ENCODE results near the gene BRAF.
"Not testable (repeated sequence)": the region's sequence is repeated elsewhere in the genome, so short reads cannot be mapped to it uniquely, and the experiment has no call there.

BRAF gene

GRCh38 chr7:140918236-140918635 is 6.5 kb downstream of the BRAF start:
- no peak for DNase-seq (ENCODE audit: low read depth, low spot score)

GRCh38 chr7:140917258-140917657 is 7.5 kb downstream of the BRAF start:
- no peak for DNase-seq (ENCODE audit: low read depth, low spot score)

- DNase-seq (ENCODE audit: low read depth, low spot score), result no peak
These were observed 8.7 kb downstream of the BRAF start for GRCh38 chr7:140915935-140916555.

DNA sequence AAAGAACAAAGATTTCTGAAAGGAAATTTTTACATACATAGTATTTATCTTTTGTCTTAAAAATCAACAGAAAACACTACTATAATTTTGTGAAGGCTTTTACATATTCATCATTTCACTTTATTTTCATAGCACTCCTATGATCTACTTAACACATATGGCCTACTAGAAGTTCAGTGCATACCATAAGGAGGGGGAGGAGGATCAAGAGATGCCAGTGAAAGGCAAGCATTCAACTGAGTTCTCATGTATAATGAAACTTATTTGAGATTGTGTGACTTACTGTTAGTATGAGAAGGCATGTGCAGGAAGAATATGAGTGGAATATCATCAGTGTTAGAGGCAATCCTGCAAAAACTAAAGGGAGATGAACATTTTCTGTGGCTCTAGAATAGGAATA is 10.6 kb downstream of the BRAF start:
- DNase-seq (ENCODE audit: low read depth, low spot score), result no peak

GRCh38 chr7:140913596-140913928 is 11.2 kb downstream of the BRAF start:
- DNase-seq (ENCODE audit: low read depth, low spot score), result not testable (repeated sequence)

DNA sequence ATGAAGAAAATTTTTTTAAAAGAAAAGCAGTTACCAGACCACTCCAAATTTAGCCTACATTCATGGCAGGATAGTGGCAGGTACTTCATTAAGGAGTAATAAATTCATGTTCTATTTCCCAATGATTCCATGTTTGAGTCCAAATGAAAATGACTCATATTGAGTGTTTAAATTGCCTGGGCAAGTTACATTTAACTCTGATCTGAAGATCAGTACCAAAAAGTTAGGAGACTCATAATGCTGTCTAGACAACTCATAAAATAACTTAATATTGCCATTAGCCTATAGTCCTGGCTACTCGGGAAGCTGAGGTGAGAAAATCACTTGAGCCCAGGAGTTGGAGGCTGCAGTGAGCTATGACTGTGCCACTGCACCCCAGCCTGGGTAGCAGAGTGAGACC is 13.0 kb downstream of the BRAF start:
- DNase-seq (ENCODE audit: low read depth, low spot score), result no peak

GRCh38 chr7:140909476-140910161 is 15.1 kb downstream of the BRAF start:
- DNase-seq (ENCODE audit: low read depth, low spot score), result no peak

GRCh38 chr7:140908361-140908760 is 16.4 kb downstream of the BRAF start:
- no peak for DNase-seq (ENCODE audit: low read depth, low spot score)

- DNase-seq (ENCODE audit: low read depth, low spot score), result no peak
These were observed 20.8 kb downstream of the BRAF start for GRCh38 chr7:140903741-140904480.

GRCh38 chr7:140902303-140902953 is 22.3 kb downstream of the BRAF start:
- DNase-seq (ENCODE audit: low read depth, low spot score), result no peak

- no peak for DNase-seq (ENCODE audit: low read depth, low spot score)
These were observed 22.8 kb downstream of the BRAF start for GRCh38 chr7:140901941-140902302.

GRCh38 chr7:140899883-140900282 is 24.8 kb downstream of the BRAF start:
- no peak for DNase-seq (ENCODE audit: low read depth, low spot score)

DNA sequence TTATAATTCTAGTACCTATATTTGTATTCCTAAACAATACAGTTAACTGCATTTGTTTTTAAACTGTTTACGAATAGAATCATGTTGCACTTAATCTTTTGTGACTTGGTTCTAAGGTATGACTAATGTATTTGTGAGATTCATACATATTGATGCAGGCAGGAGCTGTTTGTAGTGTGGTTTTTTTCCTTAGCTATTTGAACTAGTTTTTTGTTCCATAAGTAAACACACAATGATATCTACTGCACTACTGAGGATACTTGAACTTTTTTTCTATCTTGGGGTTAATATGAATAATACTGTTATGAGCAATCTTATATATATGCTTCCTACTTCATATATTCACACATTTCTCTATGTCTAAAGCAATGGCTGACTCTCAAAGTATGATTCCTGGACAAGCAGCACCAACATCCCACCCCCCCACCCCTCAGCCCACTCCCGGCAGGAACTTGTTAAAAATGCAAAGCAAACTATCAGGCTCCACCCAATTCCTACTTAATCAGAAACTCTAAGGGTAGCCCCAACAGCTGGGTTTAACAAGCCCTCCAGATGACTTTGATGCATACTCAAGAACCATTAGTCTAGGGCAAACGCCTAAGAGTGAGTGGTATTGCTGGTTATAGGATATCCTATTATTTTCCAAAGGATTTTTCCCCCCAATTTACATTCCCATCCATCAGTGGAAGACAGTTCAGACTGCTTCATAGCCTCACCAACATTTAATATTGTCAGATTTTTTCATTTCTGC is 25.8 kb downstream of the BRAF start:
- no peak for DNase-seq (ENCODE audit: low read depth, low spot score)

DNA sequence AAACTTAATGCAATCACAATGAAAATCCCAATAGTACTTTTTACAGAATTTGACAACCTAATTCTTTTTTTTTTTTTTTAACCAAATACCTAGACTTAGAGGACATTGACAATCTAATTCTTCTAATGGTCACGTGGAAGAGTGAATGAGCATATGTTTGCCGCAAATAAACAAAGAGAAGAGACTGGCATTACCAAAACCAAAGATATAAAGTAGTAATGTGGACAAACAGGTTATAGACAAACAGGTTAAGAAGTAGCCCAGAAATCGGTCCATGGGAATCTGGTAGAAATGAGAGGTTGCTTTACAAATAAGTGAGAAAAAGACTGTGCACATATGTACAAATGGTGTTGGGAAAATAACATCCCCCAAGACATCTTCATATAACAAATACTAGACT is 27.7 kb downstream of the BRAF start:
- no peak for DNase-seq (ENCODE audit: low read depth, low spot score)

GRCh38 chr7:140889645-140890044 is 35.1 kb downstream of the BRAF start:
- no peak for DNase-seq (ENCODE audit: low read depth, low spot score)

- DNase-seq (ENCODE audit: low read depth, low spot score), result no peak
These were observed 35.6 kb downstream of the BRAF start for GRCh38 chr7:140889150-140889549.

GRCh38 chr7:140888087-140888486 is 36.6 kb downstream of the BRAF start:
- DNase-seq (ENCODE audit: low read depth, low spot score), result no peak

GRCh38 chr7:140885735-140886334 is 38.9 kb downstream of the BRAF start:
- DNase-seq (ENCODE audit: low read depth, low spot score), result no peak

DNA sequence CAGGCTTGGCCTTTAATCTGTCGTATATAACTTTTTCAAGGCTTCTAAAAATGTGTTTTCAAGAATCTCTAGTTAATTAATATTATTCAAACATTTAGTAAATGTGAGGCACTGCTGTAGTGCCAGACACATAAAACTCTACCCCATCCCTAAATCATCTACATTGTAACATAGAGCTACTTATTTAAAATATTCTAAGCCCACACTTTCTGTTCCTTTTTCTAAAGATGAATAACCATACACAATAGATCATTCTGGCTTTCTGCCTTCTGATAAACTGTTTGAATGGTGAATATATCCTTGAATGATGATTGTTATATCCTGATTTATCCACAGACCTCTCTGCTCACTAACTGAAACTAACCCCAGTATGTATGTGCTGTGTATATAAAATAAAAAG is 41.4 kb downstream of the BRAF start:
- no peak for DNase-seq (ENCODE audit: low read depth, low spot score)

DNA sequence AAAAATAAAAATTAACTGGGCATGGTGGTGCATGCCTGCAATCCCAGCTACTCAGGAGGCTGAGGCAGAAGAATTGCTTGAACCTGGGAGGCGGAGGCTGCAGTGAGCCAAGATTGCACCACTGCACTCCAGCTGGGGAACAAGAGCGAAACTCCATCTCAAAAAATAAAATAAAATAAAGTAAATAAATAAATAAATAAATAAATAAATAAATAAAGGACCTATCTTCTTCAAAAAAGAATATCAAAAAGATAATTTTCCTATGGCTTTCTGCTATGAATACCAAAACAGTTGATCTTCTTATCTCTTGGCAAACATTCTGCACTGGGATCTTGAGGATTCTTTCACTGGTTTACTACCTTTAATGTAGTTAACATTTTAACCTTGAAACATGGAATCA is 41.9 kb downstream of the BRAF start:
- DNase-seq (ENCODE audit: low read depth, low spot score), result not testable (repeated sequence)

DNA sequence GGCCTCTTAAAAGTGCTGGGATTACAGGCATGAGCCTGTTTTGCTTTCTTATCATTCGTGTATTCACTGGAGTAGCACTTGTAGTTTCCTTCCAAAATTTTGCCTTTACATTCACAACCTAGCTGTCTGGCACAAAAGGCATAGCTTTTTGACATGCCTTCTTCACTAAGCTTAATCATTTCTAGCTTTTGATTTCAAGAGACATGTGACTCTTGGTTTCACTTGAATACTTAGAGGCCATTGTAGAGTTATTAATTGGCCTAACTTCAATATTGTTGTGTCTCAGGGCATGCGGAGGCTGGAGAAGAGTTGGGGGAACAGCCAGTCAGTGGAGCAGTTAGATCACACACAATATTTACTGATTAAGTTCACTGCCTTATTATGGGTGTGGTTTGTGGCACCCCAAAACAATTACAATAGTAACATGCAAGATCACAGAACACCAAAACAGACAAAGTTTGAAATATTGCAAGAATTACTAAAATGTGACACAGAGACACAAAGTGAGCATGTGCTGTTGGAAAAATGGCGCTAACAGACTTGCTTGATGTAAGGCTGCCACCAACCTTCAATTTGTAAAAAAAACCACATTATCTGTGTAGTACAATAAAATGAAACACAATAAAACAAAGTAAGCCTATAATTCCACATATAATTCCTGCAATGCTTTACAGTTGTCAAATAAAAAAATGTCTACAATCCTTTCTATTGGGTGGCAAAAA is 43.1 kb downstream of the BRAF start:
- DNase-seq (ENCODE audit: low read depth, low spot score), result no peak

Data from iPS DF 19.7 (cell line).